Esophagus muscularis mucosa (tissue), 3 donors: ENCODE data around the gene COX8A.

Experiments
- EP300 ChIP-seq: sonication (generic); formaldehyde crosslinking; IDR thresholded peaks from one replicate; pipeline ENCODE4 v1.6.1; 2017; ENCODE audit warnings: antibody characterized with exemption
- POLR2AphosphoS5 ChIP-seq, 2 donors: sonication (generic); formaldehyde crosslinking; IDR thresholded peaks; one replicate each; pipeline ENCODE4 v1.6.1; 2017; ENCODE audit warnings: antibody characterized with exemption in 2 of 2

DNA sequence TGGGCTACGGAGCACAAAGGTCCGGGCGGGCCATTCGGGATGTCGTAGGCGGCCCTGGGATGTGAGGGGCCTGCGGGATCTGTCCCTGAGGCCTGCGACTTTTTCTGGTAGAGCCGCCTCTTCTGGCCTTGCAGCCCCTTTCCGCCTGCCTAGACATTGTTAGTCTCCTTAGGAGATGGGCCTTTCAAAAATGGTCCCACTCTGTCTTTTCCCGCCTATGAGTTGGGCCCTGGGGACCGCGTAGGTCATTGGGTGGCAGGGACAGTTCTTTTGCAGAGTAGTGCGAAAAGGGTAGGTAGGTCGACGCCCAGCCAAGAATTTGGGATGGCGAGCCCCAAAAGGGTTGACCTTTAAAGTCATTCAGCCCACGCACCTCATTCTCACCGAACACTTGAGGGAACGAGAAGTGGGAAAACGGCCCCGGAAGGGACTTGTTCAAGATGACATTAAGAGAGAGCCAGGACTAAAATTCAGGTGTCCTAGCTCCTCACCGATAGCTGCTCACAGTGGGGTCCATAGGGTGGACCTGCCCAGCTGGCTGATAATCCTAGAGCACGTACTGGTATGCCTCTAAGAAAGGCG is 12.6 kb downstream of the COX8A start:
- no peak for TF ChIP-seq POLR2AphosphoS5 (IDR thresholded peaks at IDR 0.05)
- TF ChIP-seq EP300, result no peak
